MV-4-11 (cell line): ENCODE results near the gene SLC20A1.
A peak's percentile ranks its signal among the peaks of the same experiment; 100 is the strongest.

ENCODE experiments used
- DNase-seq: peaks from one replicate; lab custom pipeline; 2025; lab: John Stamatoyannopoulos, UW

The SLC20A1 gene

GRCh38 chr2:112626604-112627059 is 19.1 kb upstream of the SLC20A1 start:
- peak; percentile 59 for DNase-seq

- peak; percentile 88 for DNase-seq
Measured at GRCh38 chr2:112627060-112628040, 18.4 kb upstream of the SLC20A1 start.

- DNase-seq = no peak
Measured at GRCh38 chr2:112629224-112629623, 16.5 kb upstream of the SLC20A1 start.

GRCh38 chr2:112629823-112630222 is 15.9 kb upstream of the SLC20A1 start:
- DNase-seq = no peak

- DNase-seq = no peak
Measured at GRCh38 chr2:112630268-112630667, 15.5 kb upstream of the SLC20A1 start.

- no peak for DNase-seq
Measured at GRCh38 chr2:112633708-112634107, 12.0 kb upstream of the SLC20A1 start.

- DNase-seq = no peak
Measured at GRCh38 chr2:112634153-112634873, 11.4 kb upstream of the SLC20A1 start.

GRCh38 chr2:112634874-112635157 is 10.9 kb upstream of the SLC20A1 start:
- DNase-seq = no peak

GRCh38 chr2:112636605-112637288 is 9.0 kb upstream of the SLC20A1 start:
- peak; percentile 83 for DNase-seq

GRCh38 chr2:112637289-112637660 is 8.5 kb upstream of the SLC20A1 start:
- DNase-seq = no peak

- DNase-seq = no peak
Measured at GRCh38 chr2:112639936-112640335, 5.8 kb upstream of the SLC20A1 start.

- no peak for DNase-seq
Measured at GRCh38 chr2:112640467-112640799, 5.3 kb upstream of the SLC20A1 start.

- DNase-seq = peak; percentile 25
Measured at GRCh38 chr2:112640800-112641675, 4.7 kb upstream of the SLC20A1 start.

GRCh38 chr2:112641701-112642100 is 4.0 kb upstream of the SLC20A1 start:
- DNase-seq = no peak

- no peak for DNase-seq
Measured at GRCh38 chr2:112642561-112642960, 3.2 kb upstream of the SLC20A1 start.

GRCh38 chr2:112642966-112643365 is 2.8 kb upstream of the SLC20A1 start:
- DNase-seq = peak; percentile 19

GRCh38 chr2:112643488-112643887 is 2.3 kb upstream of the SLC20A1 start:
- no peak for DNase-seq

GRCh38 chr2:112644155-112644932 is 1.4 kb upstream of the SLC20A1 start:
- DNase-seq = no peak

- no peak for DNase-seq
Measured at GRCh38 chr2:112644933-112645309, 818 bp upstream of the SLC20A1 start.

- DNase-seq = no peak
Measured at GRCh38 chr2:112646102-112646719, 472 bp downstream of the SLC20A1 start.
